Measurements from ENCODE around the gene UBAC2. TPM values are rescaled to one million over a fixed set of nuclear protein-coding genes. Genes with fewer than 3 reads are reported as not detected.

UBAC2 gene
- polyA plus RNA-seq, 1 experiment: 71.4 TPM

DNA sequence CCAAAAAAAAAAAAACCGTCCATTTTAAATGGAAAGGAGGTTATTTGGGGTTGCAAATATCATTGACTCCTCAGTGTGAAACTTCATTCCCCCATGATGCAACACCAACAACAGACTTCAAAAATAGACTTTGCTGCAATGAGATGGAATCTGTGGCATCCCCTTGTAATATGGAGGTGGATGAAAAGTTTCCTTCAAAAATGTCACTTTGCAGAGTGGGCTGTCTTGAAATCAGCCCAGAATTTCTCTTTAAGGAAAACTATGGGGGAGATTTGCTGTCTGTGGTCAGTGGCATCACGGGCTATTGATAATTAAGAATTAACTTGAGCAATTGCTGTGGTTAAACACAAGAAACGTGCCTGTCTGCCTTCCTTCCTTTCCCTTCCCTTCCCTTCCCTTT is 56.1 kb downstream of the UBAC2 start:
- Histone ChIP-seq H3K4me3 (ENCODE audit: low read depth, low read length) (no peak overlapping the region), H3K9me3 (ENCODE audit: control insufficient read depth, insufficient read depth, low read length) (no peaks in the 10 kb centered on the region), H3K27me3 (ENCODE audit: control insufficient read depth, insufficient read depth, low read length) (no peaks in the 10 kb centered on the region), H3K27ac (ENCODE audit: low read depth, low read length) (no peak overlapping the region)
- DNase-seq (ENCODE audit: low read depth, low spot score): no peak
- CTCF ChIA-PET: interaction anchor here (0.9 to 5.1 kb wide), 5 partner anchors 10 to 180 kb away, joined by 5 to 37 read pairs (median 12); no protein-coding TSS in a partner anchor
- TF ChIP-seq, protein P1, sequence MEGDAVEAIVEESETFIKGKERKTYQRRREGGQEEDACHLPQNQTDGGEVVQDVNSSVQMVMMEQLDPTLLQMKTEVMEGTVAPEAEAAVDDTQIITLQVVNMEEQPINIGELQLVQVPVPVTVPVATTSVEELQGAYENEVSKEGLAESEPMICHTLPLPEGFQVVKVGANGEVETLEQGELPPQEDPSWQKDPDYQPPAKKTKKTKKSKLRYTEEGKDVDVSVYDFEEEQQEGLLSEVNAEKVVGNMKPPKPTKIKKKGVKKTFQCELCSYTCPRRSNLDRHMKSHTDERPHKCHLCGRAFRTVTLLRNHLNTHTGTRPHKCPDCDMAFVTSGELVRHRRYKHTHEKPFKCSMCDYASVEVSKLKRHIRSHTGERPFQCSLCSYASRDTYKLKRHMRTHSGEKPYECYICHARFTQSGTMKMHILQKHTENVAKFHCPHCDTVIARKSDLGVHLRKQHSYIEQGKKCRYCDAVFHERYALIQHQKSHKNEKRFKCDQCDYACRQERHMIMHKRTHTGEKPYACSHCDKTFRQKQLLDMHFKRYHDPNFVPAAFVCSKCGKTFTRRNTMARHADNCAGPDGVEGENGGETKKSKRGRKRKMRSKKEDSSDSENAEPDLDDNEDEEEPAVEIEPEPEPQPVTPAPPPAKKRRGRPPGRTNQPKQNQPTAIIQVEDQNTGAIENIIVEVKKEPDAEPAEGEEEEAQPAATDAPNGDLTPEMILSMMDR (IDR thresholded peaks at IDR 0.05; ENCODE audit: low read depth, low read length): no peak
- POLR2A ChIA-PET: no interaction called here

DNA sequence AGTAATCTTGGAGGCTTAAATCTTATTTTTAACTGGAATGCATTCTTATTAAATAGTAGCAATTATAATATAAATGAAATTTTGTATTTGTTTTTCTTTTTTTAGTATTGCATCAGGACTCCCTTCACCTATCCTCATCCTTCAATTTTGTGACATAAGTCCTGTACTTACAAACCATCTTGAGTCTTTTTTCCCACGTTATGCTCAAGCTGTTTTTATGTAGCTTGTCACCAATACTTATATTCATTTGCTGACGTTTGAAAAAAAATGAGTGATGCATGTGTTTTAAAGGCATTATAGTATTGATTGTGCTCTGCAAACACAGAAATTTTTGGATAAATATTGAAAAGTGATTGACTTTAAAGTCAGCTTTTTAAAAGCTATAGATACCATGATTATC is 56.6 kb downstream of the UBAC2 start:
- H3K9me3 ChIP-seq (ENCODE audit: control insufficient read depth, insufficient read depth, low read length): no peaks in the 10 kb centered on the region
- CTCF ChIA-PET: interaction anchor here (0.6 to 5.1 kb wide), 5 partner anchors 9 to 180 kb away, joined by 4 to 37 read pairs (median 15); no protein-coding TSS in a partner anchor
- TF ChIP-seq, protein P1 (IDR thresholded peaks at IDR 0.05; ENCODE audit: low read depth, low read length): no peak
- no peak overlapping the region for H3K4me3 ChIP-seq (ENCODE audit: low read depth, low read length)
- no peak overlapping the region for H3K27ac ChIP-seq (ENCODE audit: low read depth, low read length)
- DNase-seq (ENCODE audit: low read depth, low spot score): no peak
- POLR2A ChIA-PET: interaction anchor here (1.9 kb wide), 1 partner anchor 57 kb away, joined by 8 read pairs; the partner anchor contains the start of gene UBAC2
- H3K27me3 ChIP-seq (ENCODE audit: control insufficient read depth, insufficient read depth, low read length): no peaks in the 10 kb centered on the region

DNA sequence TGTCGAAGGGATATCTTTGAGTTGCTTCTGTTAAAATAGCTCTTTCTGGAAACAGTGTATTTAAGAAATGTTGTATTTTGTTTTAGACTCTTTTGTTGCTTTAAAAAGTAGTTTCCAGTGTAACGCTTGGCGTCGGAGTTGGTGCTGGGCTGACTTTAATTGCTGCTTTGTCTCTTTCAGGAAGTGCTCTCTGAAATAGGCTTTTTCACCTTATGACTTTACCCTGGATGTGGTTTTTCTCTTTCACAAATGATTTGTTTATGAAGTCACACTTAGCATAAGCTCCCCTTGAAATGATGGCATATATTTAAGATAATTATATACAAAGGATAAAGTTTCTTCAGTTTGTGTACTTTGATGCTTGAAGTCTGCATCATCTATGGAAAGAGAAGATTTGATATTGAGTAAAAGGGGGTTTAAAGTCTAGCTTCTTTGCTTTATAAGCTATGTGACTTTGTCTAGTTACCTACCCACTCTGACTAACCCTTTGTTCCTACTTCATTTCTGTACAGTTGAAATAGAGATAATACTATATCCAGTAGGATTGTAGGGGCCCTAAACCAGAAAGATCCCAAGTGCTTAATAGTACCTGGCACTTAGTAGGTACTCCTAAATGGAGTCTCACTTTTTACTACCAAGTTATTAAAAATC is 57.7 kb downstream of the UBAC2 start, which contains the start of gene GPR18:
GPR18 (minus strand) TSS at position 170 of the 651 bp plus-strand sequence. CDS start 2,507 bp downstream, outside the sequence.
- Histone ChIP-seq H3K27me3 (ENCODE audit: control insufficient read depth, insufficient read depth, low read length) (no peaks in the 10 kb centered on the region), H3K4me3 (ENCODE audit: low read depth, low read length) (no peak within 1 kb of the TSS), H3K27ac (ENCODE audit: low read depth, low read length) (no peak within 1 kb of the TSS), H3K9me3 (ENCODE audit: control insufficient read depth, insufficient read depth, low read length) (no peaks in the 10 kb centered on the region)
- DNase-seq (ENCODE audit: low read depth, low spot score): no peak
- TF ChIP-seq, protein P1 (IDR thresholded peaks at IDR 0.05; ENCODE audit: low read depth, low read length): no peak
- POLR2A ChIA-PET: interaction anchor here (1.9 kb wide), 1 partner anchor 58 kb away, joined by 8 read pairs; the partner anchor contains the start of gene UBAC2
- CTCF ChIA-PET: interaction anchor here (0.9 to 5.1 kb wide), 4 partner anchors 12 to 418 kb away, joined by 3 to 26 read pairs (median 12); no protein-coding TSS in a partner anchor

DNA sequence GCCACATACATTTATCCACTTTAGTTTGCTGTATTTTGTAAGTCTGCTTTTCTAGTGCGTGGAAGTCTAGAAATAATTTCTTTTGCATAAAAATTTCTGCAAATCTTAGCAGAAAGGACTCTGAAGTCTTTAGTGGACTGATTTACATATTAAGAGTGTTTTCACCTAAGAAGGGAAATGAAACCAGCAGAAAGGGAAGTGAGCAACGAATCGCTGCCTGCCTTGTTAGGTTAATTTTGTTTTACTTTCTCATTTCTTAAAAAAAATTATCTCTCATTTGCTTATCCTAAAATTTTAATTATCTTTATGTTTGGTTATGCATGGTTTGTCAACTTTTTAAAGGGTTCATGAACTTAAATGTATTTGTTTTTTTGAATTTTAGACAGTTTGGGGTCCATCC is 58.3 kb downstream of the UBAC2 start:
- POLR2A ChIA-PET: interaction anchor here (1.2 to 1.9 kb wide), 2 partner anchors 59 kb away, joined by 3 to 8 read pairs; partner anchors contain the start of gene UBAC2

More for the DNA sequence above, 58.3 kb downstream of the UBAC2 start:
- no peaks in the 10 kb centered on the region for H3K9me3 ChIP-seq (ENCODE audit: control insufficient read depth, insufficient read depth, low read length)
- no peaks in the 10 kb centered on the region for H3K27me3 ChIP-seq (ENCODE audit: control insufficient read depth, insufficient read depth, low read length)
- CTCF ChIA-PET: interaction anchor here (0.9 to 5.1 kb wide), 7 partner anchors 11 to 419 kb away, joined by 3 to 26 read pairs (median 12); no protein-coding TSS in a partner anchor
- no peak for DNase-seq (ENCODE audit: low read depth, low spot score)
- H3K27ac ChIP-seq (ENCODE audit: low read depth, low read length): no peak overlapping the region
- H3K4me3 ChIP-seq (ENCODE audit: low read depth, low read length): no peak overlapping the region
- TF ChIP-seq, protein P1 (IDR thresholded peaks at IDR 0.05; ENCODE audit: low read depth, low read length): no peak

Measured in AG04450 (cell line).